Measurements from ENCODE around the gene MIER1. TPM values are rescaled to one million over a fixed set of nuclear protein-coding genes. Genes with fewer than 3 reads are reported as not detected.
A peak's percentile ranks its signal among the peaks of the same experiment; 100 is the strongest.

Gene MIER1
- total RNA-seq, 4 donors from 2014 or later: 32.6 to 85.7 (median 65.2) TPM

DNA sequence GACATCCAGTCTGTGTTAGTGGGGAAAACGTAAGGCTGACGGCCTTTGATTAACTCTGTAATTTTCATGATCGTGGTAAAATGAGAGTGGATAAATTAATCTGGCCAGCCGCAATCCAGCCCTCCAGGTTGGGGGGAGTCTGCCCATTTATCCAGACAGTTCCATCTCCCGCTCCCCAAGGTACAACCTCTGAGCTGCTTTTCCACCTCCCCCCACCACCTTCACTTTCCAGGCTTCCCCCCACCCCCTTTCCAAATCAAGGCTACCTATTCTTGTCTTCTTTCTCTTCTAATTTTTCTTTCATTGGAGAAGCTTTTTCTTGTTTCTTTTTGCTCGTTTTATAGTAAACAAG is 6.0 kb downstream of the MIER1 start:
- in situ Hi-C loops (cut with MboI; ENCODE audit: low pct_ligation_motif_present in 1 of 4, low pct_unique_long_range_greater_than_20kb in 1 of 4, low sequenced_read_pairs in 3 of 4): no loop called here

DNA sequence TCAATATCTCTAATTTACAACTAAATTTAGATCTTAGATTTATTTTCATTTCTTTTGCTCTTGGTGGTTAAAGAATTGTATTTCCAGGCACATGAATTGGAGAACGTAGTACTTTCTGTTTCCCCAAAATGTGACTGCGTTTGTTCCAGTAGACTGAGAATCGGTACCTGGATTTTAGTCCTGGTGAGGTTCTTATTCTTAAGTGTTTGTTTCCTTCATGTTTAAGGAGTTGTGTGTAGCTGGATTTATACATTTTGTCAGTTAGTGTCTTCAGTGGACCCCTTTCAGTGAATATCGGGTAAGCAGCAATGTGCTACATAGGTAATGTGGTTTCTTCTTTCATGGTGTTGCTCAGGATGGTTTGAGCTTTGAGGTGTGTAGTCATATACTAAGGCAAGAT is 6.8 kb downstream of the MIER1 start:
- Histone ChIP-seq H3K4me3 (peak overlapping the region; percentile 69 to 81 (median 76)), H3K36me3 (no peaks in the 10 kb centered on the region), H3K27me3 (no peaks in the 10 kb centered on the region), H3K4me1 (peaks cover 13 to 76% (median 41%) of the 10 kb centered on the region in 4 donors), H3K9me3 (no peaks in the 10 kb centered on the region), H3K27ac (peak overlapping the region; percentile 96 to 98 (median 96))
- intact Hi-C loops (cut with DNase I; ENCODE audit: low total_unique reads) (no loop called here), in situ Hi-C loops (cut with MboI; ENCODE audit: low pct_ligation_motif_present in 1 of 4, low pct_unique_long_range_greater_than_20kb in 1 of 4, low sequenced_read_pairs in 3 of 4) (no loop called here)
- no peak for TF ChIP-seq POLR2A (IDR thresholded peaks at IDR 0.05)
- TF ChIP-seq, protein P1, sequence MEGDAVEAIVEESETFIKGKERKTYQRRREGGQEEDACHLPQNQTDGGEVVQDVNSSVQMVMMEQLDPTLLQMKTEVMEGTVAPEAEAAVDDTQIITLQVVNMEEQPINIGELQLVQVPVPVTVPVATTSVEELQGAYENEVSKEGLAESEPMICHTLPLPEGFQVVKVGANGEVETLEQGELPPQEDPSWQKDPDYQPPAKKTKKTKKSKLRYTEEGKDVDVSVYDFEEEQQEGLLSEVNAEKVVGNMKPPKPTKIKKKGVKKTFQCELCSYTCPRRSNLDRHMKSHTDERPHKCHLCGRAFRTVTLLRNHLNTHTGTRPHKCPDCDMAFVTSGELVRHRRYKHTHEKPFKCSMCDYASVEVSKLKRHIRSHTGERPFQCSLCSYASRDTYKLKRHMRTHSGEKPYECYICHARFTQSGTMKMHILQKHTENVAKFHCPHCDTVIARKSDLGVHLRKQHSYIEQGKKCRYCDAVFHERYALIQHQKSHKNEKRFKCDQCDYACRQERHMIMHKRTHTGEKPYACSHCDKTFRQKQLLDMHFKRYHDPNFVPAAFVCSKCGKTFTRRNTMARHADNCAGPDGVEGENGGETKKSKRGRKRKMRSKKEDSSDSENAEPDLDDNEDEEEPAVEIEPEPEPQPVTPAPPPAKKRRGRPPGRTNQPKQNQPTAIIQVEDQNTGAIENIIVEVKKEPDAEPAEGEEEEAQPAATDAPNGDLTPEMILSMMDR (IDR thresholded peaks at IDR 0.05): no peak
- TF ChIP-seq POLR2AphosphoS5 (IDR thresholded peaks at IDR 0.05): no peak
- TF ChIP-seq EP300 (IDR thresholded peaks at IDR 0.05; ENCODE audit: low read depth): no peak
- 11 to 16% methylated on average over 4 of the region's 4 CpGs for WGBS, 2 donors (ENCODE audit: low coverage in 1 of 2)
- DNase-seq: no peak

More for the DNA sequence above, 6.0 kb downstream of the MIER1 start:
- H3K27me3 ChIP-seq: no peaks in the 10 kb centered on the region
- DNase-seq: no peak
- TF ChIP-seq EP300 (IDR thresholded peaks at IDR 0.05; ENCODE audit: low read depth) (no peak), POLR2AphosphoS5 (IDR thresholded peaks at IDR 0.05) (no peak), POLR2A (IDR thresholded peaks at IDR 0.05) (no peak)
- TF ChIP-seq, protein P1 (IDR thresholded peaks at IDR 0.05): no peak
- WGBS, 2 donors (ENCODE audit: low coverage in 1 of 2): 0% methylated on average over 1 to 6 of the region's 6 CpGs
- intact Hi-C loops (cut with DNase I; ENCODE audit: low total_unique reads): no loop called here
- H3K4me1 ChIP-seq: peaks cover 20 to 76% (median 48%) of the 10 kb centered on the region in 4 donors
- H3K36me3 ChIP-seq: no peaks in the 10 kb centered on the region
- H3K4me3 ChIP-seq: peak overlapping the region; percentile 69 to 81 (median 76)
- peak overlapping the region; percentile 96 to 98 (median 96) for H3K27ac ChIP-seq
- no peaks in the 10 kb centered on the region for H3K9me3 ChIP-seq

DNA sequence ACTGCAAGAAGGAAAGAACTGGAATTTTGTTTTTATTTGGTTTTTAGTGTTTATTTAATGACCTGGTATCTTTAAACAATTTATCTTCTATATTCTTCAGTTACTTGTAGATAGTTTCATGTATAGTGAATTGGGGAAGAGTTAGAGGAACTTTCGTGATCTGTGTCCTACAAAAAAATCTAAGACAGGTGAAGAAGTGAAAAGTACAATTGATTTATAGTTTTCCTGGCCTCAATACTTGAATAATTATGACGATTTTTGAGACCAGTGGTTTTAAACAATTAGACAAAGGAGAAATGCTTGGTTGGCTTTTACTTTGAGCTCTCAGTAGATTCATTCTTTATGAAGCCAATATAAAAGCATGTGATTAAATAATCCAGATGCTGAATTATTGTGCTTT is 7.5 kb downstream of the MIER1 start:
- TF ChIP-seq EP300 (IDR thresholded peaks at IDR 0.05; ENCODE audit: low read depth): no peak
- TF ChIP-seq POLR2AphosphoS5 (IDR thresholded peaks at IDR 0.05): no peak
- TF ChIP-seq POLR2A (IDR thresholded peaks at IDR 0.05): no peak
- in situ Hi-C loops (cut with MboI; ENCODE audit: low pct_ligation_motif_present in 1 of 4, low pct_unique_long_range_greater_than_20kb in 1 of 4, low sequenced_read_pairs in 3 of 4) (no loop called here), intact Hi-C loops (cut with DNase I; ENCODE audit: low total_unique reads) (no loop called here)
- WGBS, 2 donors (ENCODE audit: low coverage in 1 of 2): 26 to 51% methylated on average over 2 of the region's 2 CpGs
- Histone ChIP-seq H3K4me1 (peaks cover 6 to 74% (median 39%) of the 10 kb centered on the region in 4 donors), H3K4me3 (peak overlapping the region in 1 of 4 donors; percentile 81), H3K27ac (peak overlapping the region in 3 of 4 donors; percentile 23 to 97 (median 96)), H3K36me3 (no peaks in the 10 kb centered on the region), H3K27me3 (no peaks in the 10 kb centered on the region), H3K9me3 (no peaks in the 10 kb centered on the region)
- no peak for DNase-seq

DNA sequence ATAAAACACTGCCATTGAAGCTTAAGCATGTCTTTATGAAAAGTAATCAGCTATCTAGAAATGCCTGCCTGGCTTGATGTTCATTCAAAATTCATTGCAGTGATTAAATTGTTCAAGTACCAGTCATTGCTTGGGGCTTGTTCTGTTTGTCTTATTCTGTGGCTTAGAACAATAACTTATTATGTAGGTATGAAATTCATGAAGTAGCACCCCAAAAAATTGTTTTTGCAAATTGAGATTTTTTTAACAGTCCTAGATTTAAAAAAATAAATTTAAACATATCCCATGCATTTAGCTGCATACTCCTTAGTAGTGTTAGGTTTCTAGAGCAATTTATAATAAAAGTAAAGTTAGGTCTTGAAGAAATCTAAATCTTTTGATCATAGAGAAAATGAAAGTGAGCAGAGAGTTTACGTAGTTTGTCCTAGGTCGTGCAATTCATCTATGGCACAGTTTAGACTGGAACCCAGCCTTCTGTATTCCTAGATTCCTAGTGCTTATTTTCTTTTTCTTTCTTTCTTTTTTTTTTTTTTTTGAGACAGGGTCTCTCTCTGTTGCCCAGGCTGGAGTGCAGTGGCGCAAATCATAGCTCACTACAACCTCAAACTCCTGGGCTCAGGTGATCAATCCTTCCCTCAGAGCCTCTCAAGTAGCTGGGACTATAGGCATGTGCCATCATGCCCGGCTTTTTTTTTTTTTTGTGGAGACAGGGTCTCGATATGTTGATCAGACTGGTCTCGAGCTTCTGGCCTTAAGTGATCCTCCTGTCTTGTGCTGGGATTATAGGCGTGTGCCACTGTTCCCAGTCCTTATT is 9.3 kb downstream of the MIER1 start:
- WGBS, 2 donors (ENCODE audit: low coverage in 1 of 2): 38 to 41% methylated on average over 5 to 7 of the region's 7 CpGs

More for the DNA sequence above, 9.3 kb downstream of the MIER1 start:
- TF ChIP-seq POLR2A (IDR thresholded peaks at IDR 0.05) (no peak), EP300 (IDR thresholded peaks at IDR 0.05; ENCODE audit: low read depth) (no peak)
- TF ChIP-seq, protein P1 (IDR thresholded peaks at IDR 0.05): no peak
- no peak for DNase-seq
- Histone ChIP-seq H3K4me3 (peak overlapping the region in 3 of 4 donors; percentile 6 to 81 (median 13)), H3K27me3 (no peaks in the 10 kb centered on the region), H3K4me1 (peaks cover 8 to 82% (median 45%) of the 10 kb centered on the region in 4 donors), H3K36me3 (no peaks in the 10 kb centered on the region), H3K9me3 (no peaks in the 10 kb centered on the region), H3K27ac (peak overlapping the region in 3 of 4 donors; percentile 11 to 96 (median 44))
- in situ Hi-C loops (cut with MboI; ENCODE audit: low pct_ligation_motif_present in 1 of 4, low pct_unique_long_range_greater_than_20kb in 1 of 4, low sequenced_read_pairs in 3 of 4): no loop called here
- intact Hi-C loops (cut with DNase I; ENCODE audit: low total_unique reads): no loop called here
